HG02970 (cell line): ENCODE data around the gene TMSB10.
A peak's percentile ranks its signal among the peaks of the same experiment; 100 is the strongest.
"Not testable (repeated sequence)": the region's sequence is repeated elsewhere in the genome, so short reads cannot be mapped to it uniquely, and the experiment has no call there.

Experiments used
- ATAC-seq: cut with Tn5 transposase; IDR thresholded peaks from one replicate; pipeline ENCODE4 v1.9.1; 2021; ENCODE audit warnings: mild to moderate bottlenecking, moderate library complexity, moderate number of reproducible peaks; ENCODE audit not compliant: unreplicated experiment, low FRiP score

TMSB10 gene

DNA sequence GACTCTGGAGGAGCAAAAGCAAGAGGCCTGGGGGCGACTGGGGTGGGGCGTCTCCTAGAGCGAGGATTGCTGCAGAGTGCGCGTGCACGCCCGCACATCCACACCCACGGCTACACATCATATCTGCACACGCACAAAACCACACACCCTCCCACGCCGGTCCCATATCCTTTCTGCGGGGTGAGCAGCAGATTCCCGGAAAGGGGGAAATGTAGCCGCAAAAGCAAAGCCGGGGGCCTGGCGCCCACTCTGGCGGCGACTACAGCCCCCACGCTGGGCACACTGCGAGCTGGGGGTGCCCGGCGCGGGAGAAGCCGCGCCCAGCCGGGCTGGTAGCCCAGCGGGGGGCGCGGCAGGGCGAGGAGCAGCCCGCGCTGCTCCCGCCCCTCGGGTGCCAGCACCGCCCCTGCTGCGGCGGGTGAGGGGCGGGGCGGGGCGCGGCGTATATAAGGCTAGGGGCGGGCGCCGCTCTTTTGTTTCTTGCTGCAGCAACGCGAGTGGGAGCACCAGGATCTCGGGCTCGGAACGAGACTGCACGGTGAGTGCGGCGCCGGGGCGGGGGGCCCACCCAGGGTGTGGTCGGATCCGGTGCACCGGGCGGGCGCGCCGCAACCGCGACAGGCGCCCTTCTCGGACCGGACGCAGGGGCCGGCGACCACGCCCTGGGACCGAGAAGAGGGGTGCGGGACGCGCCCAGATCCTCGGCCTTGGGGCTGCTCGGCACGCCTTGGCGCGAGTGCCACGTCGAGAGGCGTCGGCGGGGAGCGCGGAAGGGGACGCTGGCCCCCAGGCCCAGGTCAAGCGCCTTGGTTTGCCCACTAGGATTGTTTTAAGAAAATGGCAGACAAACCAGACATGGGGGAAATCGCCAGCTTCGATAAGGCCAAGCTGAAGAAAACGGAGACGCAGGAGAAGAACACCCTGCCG is at the start of gene TMSB10:
TSS of gene TMSB10 (plus strand) at position 476 of the 927 bp plus-strand sequence.
- ATAC-seq: peak; percentile 72

DNA sequence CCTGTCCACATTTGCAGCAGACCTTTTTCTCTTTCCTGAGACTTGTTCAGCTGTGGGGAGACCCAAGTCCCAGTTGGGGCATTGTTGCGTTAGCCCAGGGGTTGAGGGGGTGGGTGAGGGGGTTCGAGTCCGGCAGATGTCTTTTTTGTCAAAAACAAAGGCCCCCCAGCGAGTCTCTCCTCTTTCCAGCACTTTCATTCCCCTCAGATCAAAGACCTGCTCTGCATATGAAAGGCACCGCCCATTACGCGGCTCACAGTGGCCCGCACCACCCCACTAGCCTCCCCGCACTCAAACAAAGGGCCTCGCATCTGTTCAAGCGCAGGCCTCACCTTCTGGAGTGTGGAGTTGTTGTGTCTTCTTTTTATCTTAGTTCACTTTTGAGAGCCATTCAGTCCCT is 49.7 kb upstream of the TMSB10 start:
- ATAC-seq: no peak

DNA sequence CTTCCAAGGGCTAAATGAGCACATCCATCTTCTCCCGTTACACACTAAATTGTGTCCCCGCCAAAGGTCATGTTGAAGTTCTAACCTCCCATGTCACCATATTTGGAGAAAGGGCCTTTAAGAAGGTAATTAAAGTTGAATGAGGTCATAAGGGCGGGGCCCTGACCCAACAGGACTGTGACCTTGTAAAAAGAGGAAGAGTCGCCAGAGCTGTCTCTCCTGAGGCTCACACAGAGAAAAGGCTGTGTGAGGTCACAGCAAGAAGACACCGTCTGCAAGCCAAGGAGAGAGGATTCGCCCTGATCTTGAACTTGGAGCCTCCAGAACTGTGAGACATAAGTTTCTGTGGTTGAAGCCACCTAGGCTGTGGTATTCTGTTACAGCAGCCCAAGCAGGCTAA is 48.7 kb upstream of the TMSB10 start:
- no peak for ATAC-seq

DNA sequence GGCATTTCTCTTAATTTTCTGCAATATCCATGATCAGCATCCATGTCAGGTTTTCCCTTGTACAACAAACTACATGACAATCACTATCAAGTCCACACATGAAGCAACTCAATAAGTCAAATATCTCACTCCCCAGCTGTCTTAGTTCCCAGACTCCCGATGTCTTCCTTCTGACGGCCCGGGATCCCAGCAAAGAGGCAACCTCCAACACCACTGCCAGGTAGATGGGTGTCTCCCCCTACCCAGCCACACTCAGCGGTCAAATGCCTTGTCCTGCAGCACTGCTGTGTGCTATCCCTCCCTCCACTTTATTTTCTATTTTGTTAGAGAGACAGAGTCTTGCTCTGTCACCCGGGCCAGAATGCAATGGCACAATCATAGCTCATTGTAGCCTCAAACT is 47.9 kb upstream of the TMSB10 start:
- ATAC-seq: no peak

DNA sequence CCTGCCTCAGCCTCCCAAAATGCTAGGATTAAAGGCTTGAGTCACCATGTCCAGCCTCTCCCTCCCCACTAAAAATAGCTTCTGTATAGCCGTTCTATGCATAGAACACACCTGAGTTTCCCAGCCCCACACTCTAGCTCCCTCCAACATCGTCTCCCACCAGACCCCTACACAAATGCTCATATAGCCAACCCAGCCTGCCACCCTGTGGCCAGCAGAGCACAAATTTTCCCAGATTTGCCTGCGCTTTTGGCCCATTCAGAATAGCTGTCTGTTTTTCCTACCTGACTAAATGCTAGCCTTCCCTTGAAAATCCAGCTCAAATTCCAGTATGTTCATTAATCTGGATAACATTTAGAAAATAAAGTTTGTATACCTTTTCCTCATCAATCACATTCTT is 47.3 kb upstream of the TMSB10 start:
- ATAC-seq: no peak

DNA sequence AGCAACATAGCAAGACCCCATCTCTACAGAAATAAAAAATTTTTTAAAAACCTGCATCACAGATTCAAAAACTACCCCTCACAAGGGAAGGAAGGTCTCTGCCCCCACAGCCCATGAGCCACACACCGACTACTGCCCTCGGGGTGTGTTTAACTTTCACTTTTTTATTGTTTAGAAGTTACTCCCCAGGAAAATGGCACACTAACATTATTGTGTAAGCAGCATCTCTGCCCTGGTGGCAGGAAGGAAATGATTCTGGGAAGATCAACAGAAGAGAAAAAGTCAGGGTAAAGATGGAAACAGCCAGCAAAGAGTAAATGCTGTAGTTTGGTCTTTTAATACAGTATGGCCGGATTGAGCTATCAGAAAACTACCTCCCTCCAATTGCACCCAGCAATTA is 46.5 kb upstream of the TMSB10 start:
- ATAC-seq: no peak

DNA sequence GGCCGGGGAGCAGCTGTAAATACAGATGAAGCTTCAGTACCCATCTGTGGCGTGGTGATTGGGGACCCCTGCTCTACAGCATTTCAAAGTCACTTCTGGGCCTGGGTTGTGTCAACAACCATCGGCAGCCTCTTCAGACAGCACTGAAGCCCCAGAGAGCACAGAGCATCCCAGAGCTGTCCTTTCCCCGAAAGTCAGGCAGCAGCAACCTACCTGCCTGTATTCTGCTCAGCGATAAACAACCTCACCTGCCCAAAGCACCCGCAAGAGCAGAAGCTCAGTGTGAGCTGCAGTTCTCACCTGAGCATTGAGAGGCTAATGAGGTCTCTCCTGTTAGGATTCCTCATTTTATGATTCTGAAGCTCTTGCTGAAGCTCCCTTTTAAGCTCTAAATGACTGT is 43.9 kb upstream of the TMSB10 start:
- ATAC-seq: no peak

DNA sequence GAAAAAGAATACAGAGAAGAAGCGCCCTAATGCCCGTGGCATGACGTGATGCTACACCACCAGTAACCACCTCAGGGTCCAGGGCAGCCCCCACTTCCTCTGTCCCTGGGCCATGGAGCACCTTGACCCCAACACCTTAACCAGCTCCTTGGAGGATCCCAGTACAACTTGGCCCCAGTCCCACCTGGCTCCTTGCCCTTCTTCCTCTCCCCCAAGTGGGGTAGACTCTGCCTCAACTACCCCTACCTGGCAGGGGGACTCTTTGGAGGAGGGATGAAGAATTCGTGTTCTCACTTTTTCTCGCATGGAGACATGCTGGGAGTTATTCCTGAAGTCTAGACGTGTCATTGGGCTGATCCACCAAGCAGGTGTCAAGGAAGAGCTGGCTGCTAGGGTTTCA is 43.5 kb upstream of the TMSB10 start:
- ATAC-seq: no peak

DNA sequence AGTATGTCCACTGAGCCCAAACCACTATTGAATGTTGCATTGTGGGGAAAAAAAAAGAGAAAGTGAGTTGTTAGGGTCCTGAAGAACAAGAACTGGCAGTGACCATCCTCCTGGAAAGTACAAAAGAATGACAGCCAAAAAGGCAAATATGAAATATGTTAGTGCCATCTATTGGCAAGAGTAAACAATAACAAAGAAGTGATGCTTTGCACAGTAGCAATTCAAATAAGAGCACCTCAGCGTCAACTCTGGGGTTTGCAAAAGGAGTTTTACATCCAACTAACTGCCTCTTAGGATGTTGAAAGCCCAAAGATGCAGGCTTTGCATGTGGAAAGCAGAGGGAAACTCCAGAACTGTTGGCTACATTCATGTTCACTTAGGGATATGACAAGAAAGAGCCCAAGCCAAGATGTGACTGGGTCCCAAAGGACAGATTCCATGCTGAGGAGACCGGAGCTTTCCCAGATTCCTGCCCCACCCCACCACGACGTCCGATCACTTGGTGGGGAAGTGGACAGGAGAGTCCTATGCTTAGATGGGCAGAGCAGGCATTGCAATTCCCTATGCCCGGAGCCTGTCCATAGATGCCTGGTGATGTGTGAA is 40.2 kb upstream of the TMSB10 start:
- no peak for ATAC-seq

DNA sequence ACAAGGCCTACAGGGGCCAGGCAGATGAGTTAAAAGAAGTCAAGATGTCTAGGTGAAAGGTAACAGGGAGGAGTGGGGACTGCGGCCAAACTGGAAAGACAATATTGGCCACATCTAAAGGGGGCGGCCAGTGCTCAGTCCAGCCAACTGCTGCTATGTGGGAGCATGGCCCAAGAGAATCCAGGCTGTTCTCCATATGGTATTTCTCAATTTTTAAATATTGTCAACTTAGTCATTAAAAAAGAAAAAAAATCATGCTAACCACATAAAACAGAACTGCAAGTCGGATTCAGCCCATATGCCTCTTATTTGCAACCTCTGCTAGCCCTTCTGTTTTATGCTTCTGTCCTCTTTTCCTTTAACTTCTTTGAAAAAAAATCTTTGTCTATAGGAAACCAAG is 39.3 kb upstream of the TMSB10 start:
- no peak for ATAC-seq

DNA sequence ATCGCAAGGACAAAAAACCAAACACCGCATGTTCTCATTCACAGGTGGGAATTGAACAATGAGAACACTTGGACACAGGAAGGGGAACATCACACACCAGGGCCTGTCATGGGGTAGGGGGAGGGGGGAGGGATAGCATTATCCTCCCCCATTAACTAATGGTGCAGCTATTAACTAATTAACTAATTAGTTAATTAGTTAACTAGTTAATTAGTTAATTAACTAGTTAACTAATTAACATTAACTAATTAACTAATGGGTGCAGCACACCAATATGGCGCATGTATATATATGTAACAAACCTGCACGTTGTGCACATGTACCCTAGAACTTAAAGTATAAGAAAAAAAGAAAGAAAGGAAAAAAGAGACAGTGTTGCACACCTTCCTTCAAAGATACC is 37.1 kb upstream of the TMSB10 start:
- not testable (repeated sequence) for ATAC-seq

DNA sequence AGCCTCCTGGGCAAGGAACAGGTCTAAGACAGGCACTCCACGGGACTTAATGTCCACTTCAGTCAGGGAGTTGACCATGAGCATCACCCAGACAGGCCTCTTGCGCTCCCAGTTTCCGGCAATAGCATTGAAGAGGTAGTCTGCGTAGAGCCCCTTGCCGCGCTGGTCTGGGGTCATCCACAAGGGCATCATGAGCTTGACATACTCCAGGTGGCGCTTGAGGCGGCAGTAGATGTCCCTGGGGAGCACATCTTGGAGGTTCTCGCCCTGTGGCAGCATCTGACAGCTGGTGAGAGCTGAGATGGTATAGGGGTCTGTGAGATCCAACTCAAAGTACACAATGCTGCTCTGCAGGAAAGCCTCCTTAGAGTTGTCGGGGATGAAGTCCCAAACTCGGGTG is 35.1 kb upstream of the TMSB10 start:
- no peak for ATAC-seq

DNA sequence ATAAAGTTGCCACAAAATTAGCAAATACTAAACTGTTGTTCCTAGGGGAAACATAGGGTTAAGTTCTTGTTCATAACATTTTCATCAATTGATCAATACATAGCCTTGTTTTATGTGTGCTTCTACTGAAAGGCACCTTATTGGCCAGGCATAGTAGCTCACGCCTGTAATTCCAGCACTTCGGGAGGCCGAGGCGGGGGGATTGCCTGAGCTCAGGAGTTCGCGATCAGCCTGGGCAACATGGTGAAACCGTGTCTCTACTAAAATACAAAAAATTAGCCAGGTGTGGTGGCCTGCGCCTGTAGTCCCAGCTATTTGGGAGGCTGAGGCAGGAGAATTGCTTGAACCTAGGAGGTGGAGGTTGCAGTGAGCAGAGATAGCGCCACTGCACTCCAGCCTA is 32.8 kb upstream of the TMSB10 start:
- not testable (repeated sequence) for ATAC-seq

DNA sequence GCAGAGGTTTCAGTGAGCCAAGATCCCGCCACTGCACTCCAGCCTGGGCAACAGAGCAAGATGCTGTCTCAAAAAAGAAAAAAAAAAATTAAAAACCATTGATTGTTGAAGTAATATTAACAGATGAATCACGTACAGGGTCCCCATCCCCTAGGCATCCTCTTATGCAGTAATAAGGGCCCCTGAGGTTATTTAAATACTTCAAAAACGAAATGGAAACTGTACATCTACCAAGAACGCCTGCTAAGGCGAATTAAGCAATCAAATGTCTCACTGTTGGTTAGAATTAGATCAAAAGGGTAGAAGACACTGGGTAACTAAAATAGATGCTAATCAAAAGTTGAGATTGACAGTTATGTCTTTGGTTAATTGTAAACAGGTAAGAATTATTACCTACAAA is 32.1 kb upstream of the TMSB10 start:
- no peak for ATAC-seq

DNA sequence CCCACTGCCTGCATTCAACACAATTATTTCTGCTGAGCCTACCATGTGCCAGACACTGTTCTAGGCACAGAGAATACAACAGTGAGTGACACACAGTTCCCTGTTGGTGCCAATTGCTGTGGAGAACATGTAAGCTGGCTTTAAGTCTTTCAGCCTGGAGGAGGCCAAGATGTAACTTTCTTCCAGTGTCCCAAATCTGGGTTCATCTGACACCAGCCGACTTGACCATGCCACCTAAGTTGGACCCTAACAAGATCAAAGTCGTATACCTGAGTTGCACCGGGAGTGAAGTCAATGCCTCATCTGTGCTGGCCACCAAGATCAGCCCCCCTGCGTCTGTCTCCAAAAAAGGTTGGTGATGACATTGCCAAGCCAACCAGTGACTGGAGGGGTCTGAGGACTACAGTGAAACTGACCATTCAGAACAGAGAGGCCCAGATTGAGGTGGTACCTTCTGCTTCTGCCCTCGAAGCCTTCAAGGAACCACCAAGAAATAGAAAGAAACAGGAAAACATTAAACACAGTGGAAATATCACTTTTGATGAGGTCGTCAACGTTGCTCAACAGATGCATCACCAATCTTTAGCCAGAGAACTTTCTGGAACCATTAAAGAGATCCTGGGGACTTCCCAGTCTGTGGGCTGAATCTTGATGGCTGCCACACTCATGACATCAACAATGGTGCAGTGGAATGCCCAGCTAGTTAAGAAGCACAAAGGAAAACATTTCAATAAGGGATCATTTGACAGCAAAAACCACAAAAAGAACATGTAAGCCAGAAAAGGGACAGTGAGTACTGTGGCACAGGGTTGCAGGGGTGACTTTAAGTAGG is 30.9 kb upstream of the TMSB10 start:
- no peak for ATAC-seq

DNA sequence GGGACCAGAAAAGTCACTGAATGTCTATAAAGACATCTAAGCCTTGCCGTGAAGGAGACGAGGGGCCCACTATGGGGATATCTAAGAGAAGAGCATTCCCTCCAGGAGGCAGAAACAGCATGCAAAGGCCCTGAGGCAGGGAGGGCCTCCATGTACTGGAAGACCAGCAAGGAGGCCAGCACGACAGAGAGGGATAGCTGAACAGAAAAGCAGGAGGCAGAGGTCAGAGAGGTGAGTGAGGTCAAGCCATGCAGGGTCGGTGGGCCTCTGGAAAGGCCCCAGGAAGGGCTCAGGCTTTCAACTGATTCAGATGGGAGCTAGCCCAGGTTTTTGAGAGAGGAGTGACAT is 30.3 kb upstream of the TMSB10 start:
- no peak for ATAC-seq

DNA sequence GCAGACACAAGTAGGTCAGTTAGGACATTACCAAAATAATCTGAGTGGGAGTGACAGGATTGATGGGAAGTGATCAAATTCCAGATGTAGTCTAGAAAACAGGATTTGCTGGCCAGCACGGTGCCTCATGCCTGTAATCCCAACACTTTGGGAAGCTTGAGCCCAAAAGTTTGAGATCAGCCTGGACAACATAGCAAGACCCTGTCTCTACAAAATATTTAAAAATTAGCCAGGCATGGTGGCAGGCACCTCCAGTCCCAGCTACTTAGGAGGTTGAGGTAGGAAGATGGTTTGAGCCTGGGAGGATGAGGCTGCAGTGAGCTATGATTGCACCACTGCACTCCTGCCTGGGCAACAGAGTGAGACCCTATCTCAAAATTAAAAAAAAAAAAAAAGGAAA is 29.8 kb upstream of the TMSB10 start:
- ATAC-seq: not testable (repeated sequence)

DNA sequence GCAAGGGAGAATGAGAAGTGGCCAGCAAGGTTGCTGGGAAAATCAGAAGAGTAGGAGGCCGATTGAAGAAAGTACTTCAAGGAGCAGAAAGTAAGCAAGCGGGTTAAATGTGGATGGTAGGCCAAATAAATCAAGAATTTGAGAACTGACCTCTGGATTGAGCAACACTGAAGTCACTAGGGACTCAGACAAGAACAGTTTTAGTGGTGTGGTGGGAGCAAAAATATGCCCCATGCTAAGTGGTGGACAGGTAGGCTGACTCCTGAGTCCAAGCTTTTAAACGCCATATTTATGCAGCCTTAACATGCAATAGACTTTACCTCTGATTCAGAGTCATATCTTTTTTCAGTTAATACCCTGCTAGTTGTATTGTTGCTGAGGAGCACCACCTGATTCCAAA is 29.1 kb upstream of the TMSB10 start:
- no peak for ATAC-seq

DNA sequence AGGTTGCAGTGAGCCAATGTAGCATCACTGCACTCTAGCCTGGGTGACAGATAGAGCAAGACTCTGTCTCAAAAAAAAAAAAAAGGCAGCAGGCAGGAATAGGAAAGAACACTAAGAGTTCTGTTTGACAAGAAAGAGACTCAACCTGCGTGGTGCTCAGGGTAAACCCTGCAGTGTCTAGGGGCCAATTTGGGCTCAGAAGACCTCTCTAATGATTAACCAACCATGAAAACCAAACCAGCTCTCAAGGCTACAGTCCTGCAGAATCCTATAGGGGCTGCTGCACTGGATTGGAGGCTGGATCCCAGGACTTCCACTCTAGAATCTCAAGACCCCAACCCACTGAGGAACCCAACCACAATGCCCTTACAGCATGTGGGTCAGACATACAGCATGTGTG is 27.0 kb upstream of the TMSB10 start:
- ATAC-seq: no peak

DNA sequence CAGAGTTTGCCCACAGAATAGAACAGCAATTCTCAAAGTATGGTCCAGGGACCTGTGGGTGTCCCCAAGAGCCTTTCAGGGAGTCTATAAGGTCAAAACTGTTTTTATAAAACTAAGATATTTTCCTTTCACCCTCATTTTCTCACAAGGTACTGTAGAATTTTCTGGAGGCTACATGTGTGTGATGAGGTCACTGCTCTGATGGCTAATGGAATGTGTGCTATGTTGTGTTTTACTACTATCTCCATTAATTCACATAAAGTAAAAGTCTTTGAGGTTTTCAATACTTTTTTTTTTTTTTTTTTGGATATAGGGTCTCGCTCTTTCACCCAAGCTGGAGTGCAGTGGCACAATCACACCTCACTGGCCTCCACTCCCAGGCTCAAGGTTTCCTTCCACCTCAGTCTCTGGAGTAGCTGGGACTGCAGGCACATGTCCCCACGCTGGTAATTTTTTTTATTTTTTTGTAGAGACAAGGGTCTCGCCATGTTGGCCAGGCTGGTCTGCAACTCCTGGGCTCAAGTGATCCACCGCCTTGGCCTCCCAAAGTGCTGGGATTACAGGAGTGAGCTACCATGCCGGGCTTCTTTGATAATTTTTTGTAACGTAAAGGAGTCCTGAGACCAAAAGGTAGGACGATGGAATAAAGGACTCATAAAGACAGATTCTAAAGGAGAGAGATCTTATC is 26.4 kb upstream of the TMSB10 start:
- no peak for ATAC-seq
